ENCODE data around the gene SYK.

GRCh38 chr9:90941661-90942060, 140.0 kb downstream of the SYK start:
- TF ChIP-seq CTCF (IDR thresholded peaks at IDR 0.05) (no peak), POLR2A (IDR thresholded peaks at IDR 0.05; ENCODE audit: low read depth) (no peak), POLR2AphosphoS5 (IDR thresholded peaks at IDR 0.05) (no peak), EP300 (IDR thresholded peaks at IDR 0.05) (no peak)
